Stimulated activated naive B cell treated with anti-CD40 and anti-IgM and Interleukin-4, amounts not matched to agents 10 μg/mL and 1 μg/mL and 100 μg/mL, for 72 hours (primary cell): ENCODE results near the gene DIS3L.
"Not testable (repeated sequence)": the region's sequence is repeated elsewhere in the genome, so short reads cannot be mapped to it uniquely, and the experiment has no call there.

ENCODE experiments used
- ATAC-seq, 2 donors: fragments of 150-1000 bp; cut with Tn5 transposase; replicated peaks; 2 replicates each; pipeline ENCODE4 v1.10.0; 2021; ENCODE audit warnings: moderate library complexity in 1 of 2
- DNase-seq: peaks from one replicate; pipeline ENCODE4 v3.0.0; 2021
- H3K27ac Mint-ChIP-seq: one replicate; pipeline ENCODE4 v1.8.0; 2022; ENCODE audit warnings: mild to moderate bottlenecking, mixed read lengths
- H3K27me3 Mint-ChIP-seq, 2 donors: one replicate each; pipeline ENCODE4 v1.8.0; 2022; ENCODE audit warnings: mixed read lengths in 2 of 2
- H3K36me3 Mint-ChIP-seq, 2 donors: one replicate each; pipeline ENCODE4 v1.8.0; 2022; ENCODE audit warnings: mixed read lengths in 2 of 2, mild to moderate bottlenecking in 1 of 2
- H3K4me1 Mint-ChIP-seq, 2 donors: one replicate each; pipeline ENCODE4 v1.8.0; 2022; ENCODE audit warnings: mixed read lengths in 2 of 2, mild to moderate bottlenecking in 1 of 2
- H3K4me3 Mint-ChIP-seq, 2 donors: one replicate each; pipeline ENCODE4 v1.8.0; 2022; ENCODE audit warnings: mild to moderate bottlenecking in 2 of 2, mixed read lengths in 2 of 2, moderate library complexity in 1 of 2
- H3K9me3 Mint-ChIP-seq, 2 donors: one replicate each; pipeline ENCODE4 v1.8.0; 2022; ENCODE audit warnings: mixed read lengths in 2 of 2, mild to moderate bottlenecking in 1 of 2

Gene DIS3L

DNA sequence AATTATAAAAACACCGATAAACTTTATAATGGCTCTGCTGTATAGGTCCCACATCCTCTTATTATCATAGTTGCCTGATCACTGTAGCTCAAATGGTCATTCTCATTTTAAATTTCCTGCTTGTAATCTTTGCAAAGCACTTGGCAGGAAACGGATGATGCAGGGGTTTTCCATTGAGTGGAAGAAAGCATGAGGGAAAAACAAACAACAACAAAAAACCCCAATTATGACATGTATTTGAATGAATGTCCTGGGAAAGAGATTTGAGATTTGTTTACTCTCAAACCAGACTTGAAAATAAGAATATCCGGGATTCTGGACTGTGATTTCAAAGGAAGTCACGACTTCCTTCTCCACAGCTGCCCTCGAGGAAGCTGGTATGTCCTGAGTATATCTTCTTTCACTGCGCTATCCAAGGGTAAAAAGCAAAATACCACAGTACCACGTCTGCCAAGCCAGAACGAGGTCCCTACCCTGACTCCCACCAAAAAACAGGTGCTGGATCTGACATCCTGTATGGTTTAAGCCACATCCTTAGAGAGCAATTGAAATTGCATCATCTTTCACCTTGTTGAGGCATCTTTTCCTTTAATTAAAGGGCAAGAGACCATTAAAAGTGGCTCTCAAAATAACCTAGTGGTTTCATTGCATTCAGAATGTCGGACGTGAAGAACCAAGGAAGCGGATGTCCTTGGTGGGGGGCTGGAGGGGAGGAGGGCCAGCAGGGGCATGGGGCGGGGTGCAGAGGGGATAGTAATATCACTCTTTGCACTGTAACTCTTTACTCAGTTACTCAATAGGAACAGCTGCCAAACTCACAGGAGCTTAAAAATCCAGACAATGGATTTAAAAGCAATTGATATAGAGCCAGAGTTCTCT is 76.6 kb downstream of the DIS3L start:
- Mint-ChIP-seq H3K27ac (peak overlapping the region; percentile 31), H3K4me1 (peaks cover 5 to 13% of the 10 kb centered on the region in 2 donors), H3K27me3 (no peaks in the 10 kb centered on the region), H3K4me3 (peak overlapping the region; percentile 56 to 60), H3K9me3 (peaks cover 0 to 2% of the 10 kb centered on the region in 2 donors), H3K36me3 (peaks cover 3 to 4% of the 10 kb centered on the region in 2 donors)
- DNase-seq (no peak), ATAC-seq (peak; percentile 68)

DNA sequence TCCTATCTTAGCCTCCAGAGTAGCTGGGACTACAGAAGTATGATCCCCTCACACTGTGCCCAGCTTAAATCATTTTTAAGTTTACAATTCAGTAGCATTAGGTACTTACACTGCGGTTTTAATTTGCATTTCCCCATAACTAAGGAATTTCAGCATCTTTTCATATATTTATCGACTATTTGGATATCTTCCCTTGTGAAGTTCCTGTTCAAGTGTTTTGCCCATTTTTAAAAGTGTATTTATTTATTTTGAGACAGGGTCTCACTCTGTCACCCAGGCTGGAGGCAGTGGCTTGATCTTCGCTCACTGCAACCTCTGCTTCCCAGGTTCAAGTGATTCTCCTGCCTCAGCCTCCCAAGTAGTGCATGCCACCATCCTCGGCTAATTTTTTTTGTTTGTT is 80.8 kb downstream of the DIS3L start:
- no peaks in the 10 kb centered on the region for H3K27me3 Mint-ChIP-seq
- peaks cover 0 to 2% of the 10 kb centered on the region in 2 donors for H3K9me3 Mint-ChIP-seq
- H3K27ac Mint-ChIP-seq, result no peak overlapping the region
- H3K36me3 Mint-ChIP-seq, result peaks cover 4 to 8% of the 10 kb centered on the region in 2 donors
- no peak for DNase-seq
- H3K4me1 Mint-ChIP-seq, result peaks cover 5 to 13% of the 10 kb centered on the region in 2 donors
- no peak overlapping the region for H3K4me3 Mint-ChIP-seq
- no peak for ATAC-seq

- no peaks in the 10 kb centered on the region for H3K27me3 Mint-ChIP-seq
- DNase-seq, result no peak
- no peaks in the 10 kb centered on the region for H3K4me1 Mint-ChIP-seq
- H3K4me3 Mint-ChIP-seq, result no peak overlapping the region
- peaks cover 6 to 11% of the 10 kb centered on the region in 2 donors for H3K36me3 Mint-ChIP-seq
- H3K27ac Mint-ChIP-seq, result no peak overlapping the region
- no peak for ATAC-seq
- peaks cover 0 to 2% of the 10 kb centered on the region in 2 donors for H3K9me3 Mint-ChIP-seq
Measured at GRCh38 chr15:66378814-66379430, 85.6 kb downstream of the DIS3L start.

DNA sequence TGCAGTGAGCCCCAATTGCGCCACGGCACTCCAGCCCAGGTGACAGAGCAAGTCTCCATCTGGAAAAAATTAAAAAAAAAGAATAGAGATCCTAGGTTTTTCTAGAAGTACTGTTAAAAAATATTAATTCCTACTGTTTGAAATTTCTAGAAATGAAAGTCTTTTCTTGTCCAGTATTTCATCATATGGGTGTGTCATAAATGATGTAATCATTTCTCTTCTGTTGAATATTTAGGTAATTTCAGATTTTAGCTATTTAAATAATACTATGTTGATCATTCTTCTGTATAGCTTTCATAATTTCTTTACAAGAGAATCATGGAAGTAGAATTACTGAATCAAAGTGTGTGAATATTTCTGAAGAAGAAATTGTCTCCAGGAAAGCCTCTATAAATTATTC is 88.0 kb downstream of the DIS3L start:
- ATAC-seq, DNase-seq: not testable (repeated sequence)

More for the DNA sequence above, 88.0 kb downstream of the DIS3L start:
- peaks cover 6 to 13% of the 10 kb centered on the region in 2 donors for H3K36me3 Mint-ChIP-seq
- not testable (repeated sequence) for H3K27me3 Mint-ChIP-seq, H3K4me3 Mint-ChIP-seq, H3K9me3 Mint-ChIP-seq, H3K27ac Mint-ChIP-seq
- peaks cover 8 to 19% of the 10 kb centered on the region in 2 donors for H3K4me1 Mint-ChIP-seq
